HG02970 (cell line): ENCODE measurements around the gene SDR39U1.

Experiments used
- ATAC-seq: cut with Tn5 transposase; IDR thresholded peaks from one replicate; pipeline ENCODE4 v1.9.1; 2021; ENCODE audit warnings: mild to moderate bottlenecking, moderate library complexity, moderate number of reproducible peaks; ENCODE audit not compliant: unreplicated experiment, low FRiP score

The SDR39U1 gene

DNA sequence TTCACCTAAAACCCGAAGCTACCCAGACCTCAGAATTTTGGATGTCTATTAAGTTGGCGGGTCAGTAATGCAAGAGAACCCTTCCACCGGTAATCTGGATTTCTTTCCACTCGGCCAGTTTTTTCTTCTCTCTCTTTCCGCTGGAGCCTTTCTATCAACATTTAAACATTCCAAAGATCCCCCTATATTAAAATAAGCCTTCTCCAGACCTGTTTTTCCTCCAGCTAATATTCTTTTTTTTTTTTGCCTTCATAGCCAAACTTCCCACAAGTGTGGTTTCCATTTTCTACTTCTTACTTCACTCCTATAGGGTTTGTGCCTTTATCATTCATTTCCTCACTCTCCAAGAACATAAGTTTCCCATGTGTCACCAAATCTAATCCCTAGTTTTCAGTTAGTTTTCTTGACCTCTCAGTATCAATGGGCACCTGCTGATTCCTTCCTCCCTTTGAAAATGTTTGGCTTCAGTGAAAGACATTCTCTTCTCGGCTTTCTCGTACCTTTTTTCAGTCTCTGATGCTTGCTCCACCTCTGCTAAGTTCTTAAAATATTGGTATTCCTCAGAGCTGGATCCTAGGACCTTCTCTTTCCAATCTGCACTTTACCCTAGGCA lies 583 bp upstream of the SDR39U1 start:
- ATAC-seq = no peak

DNA sequence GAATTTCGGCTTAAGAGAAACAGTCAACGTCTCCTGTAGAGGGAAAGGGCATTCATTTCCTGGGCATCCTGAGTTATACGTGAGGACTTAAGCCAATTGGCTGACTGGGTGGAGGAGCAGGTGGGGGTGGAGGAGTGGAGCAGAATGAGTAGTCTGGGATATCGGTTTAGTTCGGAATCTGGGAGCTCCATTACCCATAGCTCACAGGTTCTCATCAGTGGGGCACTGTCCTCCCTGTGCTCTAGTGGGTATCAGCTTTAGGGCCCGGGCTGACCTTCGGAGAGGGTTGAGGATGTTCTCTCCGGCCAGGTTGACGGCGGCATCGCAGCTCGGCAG lies 704 bp downstream of the SDR39U1 start:
- no peak for ATAC-seq

DNA sequence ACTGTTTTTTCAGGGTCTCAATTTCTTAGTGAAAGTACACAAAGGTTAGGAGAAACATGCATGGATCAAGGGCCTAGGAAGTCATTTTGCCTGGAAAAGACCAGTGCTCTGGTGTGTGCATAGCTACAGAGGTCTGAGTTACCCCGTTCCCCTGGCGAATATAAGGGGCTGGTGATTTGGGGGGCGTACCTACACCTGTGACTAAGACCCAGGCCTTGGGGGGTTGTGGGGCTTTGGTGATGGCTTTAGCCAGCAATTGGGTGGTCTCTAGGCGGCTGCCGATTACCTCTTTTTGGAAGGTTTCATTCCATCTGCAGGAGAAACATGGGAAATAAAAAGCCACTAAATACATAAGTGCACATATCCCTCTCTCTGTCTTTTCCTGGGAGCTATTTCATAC lies 1.1 kb downstream of the SDR39U1 start:
- ATAC-seq = no peak

DNA sequence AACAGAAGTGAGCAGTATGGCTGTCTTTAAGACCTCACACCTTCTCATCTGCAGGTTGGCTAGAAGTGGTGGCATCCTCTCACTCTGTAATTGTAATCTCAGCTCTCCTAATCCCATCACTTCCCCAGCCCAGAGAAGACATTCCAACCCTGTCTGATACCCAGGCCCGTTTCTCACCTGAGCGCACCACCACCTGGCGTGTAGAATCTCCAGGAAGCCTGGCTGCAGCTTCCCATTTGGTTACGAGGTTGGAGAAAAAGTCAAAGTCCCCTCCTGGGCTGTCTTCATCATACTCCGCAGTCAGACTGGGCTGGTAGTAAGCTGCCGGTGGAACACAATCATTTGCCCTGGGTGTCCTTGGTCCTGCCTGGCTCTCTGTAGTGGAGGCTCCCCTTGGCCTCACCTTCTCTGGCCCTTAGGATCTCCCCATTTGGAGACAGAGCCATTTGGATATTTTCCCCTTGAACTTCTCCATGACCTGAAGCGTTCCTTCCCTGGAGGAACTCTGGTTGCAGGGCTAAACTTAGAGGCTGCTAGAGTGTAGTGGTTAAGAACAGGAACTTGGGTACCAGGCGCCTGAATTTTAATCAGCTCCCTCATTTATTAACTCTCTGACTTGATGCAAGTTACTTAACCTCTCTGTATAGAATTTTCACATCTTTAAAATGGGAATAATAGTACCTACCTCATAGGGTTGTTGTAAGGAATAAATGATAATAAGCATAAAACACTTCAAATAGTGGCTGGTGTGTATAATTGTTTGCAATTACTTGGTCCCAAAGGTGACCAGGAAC lies 1.8 kb downstream of the SDR39U1 start:
- ATAC-seq = no peak

DNA sequence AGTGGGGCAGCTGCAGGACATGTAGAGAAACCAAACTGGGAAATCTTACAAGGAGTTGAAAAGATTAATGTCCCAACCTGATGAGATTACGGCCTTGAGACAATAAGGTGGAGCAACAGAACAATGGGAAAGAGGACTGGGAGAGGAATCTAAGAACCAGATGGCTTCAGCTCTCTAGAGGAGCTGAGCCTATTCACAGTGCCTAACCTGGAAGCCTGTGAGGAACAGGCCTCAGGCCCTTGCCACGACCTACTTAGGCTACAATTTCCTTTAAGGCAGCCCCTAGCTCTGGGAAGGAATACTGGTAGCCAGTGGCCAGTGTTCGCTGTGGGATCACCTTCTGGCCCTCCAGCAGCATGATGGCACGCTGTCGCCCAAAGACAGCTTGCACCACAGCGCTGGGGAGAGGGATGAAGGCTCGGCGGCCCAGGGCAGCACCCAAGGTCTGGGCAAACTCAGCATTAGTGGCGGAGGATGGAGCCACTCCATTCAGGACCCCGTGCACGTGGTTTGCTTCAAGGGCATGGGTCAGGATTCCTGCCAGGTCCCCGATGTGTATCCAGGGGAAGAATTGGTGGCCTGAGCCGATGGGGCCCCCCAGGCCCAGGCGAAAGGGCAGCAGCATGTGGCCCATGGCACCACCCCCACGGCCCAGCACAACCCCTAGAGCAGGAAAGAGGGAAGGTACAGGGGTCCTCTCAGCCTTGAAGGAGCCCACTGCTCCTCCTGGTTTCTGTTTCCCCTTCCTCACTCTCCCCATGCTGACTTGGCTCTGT lies 2.6 kb downstream of the SDR39U1 start:
- no peak for ATAC-seq

DNA sequence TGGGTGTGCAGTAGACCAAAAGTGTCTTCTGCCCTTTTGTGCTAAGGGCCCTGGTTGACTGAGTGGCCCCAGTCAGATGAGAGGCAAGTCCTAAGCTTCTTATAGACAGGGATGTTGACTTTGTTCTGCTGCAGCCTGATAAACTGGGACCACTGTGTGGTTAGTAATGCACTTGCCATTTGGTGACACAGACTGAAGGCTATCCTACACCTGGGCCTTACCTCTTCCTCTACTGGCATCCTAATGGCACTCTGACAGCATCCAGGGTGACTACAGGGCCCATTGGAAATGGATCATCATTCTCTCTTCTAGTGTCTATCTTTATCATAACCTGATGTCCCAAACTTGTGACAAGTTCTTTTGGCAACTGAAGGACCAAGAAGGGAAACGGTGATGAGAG lies 3.3 kb downstream of the SDR39U1 start:
- ATAC-seq = no peak

DNA sequence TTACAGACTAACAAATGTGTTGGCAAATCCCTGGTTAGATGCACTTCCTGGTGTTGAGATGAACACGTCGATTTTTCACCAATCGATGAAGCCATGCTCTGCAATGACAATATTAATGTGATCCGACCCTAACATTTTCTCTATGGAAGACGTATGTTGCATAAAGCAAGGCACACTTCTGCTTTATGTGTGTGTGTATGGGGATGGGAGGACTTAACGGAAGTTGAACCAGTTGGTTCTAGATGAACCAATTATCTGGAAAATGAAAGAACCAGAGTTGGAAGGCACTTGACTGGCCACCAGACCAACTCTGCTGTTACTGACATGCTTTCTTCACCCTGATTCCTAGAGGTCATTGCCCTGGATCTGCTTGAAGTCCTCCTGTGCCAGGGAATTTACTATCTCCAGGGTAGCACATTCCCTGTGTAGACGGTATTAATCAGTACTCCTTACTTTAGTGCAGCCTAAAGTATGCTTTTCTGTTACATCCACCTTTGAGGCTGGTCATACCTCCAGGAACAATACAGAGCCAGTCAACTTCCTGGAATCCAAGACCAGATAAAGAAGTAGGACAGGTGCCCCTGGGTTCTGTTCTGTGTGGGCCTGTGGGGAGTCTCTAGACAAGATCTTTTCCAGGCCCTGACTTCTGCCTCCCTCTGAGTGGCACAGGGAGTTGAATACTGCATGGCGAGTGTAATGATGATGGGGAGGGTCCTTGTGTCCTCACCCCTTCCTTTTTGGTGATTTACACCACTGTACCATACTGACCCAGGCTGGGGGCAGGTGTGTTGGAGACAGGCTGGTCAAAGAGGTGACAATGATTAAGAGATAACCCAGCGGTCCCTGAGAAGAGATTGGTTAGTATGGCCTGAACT lies 4.1 kb downstream of the SDR39U1 start:
- ATAC-seq = no peak

DNA sequence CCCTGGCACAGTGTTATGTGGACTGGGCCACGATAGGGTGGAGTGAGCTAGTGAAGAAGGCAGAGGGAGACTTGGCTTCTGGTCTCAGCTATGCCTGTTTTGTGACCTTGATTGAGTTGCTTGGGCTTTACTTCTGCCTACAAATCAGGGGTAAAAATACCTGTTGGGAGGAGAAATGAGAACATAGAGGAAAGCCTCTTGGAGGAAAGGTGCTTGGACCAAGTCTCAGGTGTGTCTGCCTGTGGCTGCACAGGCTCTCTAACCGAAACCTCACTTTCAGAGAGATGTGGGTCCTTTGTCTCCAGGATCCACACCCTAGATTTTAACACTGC lies 4.9 kb downstream of the SDR39U1 start:
- ATAC-seq = no peak

DNA sequence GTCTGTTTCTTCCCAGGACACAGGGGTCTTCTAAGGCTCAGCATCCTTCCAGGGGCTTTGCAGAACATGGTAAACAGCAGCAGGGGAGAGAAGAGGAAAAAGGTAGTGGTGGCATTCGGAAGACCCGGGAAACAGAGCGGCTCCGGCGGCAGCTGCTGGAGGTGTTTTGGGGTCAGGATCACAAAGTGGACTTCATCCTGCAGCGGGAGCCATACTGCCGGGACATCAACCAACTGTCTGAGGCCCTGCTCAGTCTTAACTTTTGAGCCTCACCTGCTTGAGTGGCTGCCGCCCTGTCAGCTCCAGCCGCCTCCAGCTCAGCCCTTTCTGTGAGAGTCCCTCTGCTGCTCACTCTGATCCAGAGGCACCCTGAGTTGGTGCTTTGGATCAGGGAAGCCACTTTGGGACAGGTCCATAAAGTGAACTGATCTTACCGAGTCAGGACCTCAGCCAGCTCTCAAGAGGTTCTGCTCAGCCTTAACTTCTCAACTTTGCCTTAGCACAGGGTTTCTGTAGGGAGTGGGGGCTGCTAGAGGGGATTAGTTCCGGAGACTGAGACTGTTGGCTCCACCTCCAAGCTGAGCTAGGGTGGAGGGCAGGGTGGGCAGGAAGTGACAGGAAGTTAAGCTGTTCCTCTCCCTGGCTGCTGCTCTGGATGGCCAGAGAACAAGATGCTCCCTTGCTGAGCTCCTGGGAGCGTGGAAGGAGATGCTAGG lies 5.4 kb downstream of the SDR39U1 start:
- ATAC-seq = no peak

DNA sequence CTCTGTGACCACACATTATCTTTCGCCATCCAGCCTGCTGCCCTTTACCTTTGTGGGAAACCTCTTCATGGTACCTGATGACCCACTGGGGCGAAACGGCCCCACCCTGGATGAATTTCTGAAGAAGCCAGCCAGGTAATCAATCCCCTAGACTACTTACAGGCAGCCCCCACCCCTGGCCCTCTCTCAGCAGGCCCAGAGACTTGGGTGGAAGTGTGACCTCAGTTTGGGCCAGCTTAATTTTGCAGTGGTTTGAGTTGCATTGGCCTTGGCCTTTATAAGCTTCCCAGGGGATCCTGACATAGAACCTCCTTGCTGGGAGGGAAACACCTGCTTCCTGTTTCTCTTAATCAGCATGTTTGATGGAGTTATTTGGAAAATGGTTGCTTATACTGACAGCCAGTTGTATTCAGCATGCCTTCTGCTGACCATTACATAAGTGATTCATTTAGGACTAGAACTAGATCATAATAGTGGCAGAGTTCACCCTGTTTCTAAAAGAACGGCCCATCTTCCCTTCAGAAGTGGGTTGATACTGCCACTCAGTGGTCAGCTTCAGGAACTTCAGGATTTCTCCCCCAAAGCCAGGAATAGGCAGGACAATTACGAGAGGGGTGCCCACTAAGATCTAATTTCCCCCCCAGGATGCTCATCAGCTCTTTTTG lies 6.1 kb downstream of the SDR39U1 start:
- ATAC-seq = no peak

DNA sequence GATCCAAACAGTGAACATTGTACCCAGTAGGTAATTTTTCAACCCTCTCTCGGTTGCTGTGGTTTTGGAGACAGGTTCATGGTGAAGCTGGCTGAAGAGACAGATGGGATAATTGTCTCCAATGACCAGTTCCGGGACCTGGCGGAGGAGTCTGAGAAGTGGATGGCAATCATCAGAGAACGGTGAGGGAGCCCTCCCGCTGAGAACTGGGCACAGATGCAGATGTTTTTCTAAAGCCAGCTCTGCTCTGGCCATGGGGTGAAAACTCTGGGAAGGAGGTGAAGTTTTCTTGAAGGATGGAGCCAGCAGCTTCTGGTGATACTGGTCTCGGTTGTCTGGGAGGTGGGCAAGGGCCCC lies 6.6 kb downstream of the SDR39U1 start:
- ATAC-seq = no peak

DNA sequence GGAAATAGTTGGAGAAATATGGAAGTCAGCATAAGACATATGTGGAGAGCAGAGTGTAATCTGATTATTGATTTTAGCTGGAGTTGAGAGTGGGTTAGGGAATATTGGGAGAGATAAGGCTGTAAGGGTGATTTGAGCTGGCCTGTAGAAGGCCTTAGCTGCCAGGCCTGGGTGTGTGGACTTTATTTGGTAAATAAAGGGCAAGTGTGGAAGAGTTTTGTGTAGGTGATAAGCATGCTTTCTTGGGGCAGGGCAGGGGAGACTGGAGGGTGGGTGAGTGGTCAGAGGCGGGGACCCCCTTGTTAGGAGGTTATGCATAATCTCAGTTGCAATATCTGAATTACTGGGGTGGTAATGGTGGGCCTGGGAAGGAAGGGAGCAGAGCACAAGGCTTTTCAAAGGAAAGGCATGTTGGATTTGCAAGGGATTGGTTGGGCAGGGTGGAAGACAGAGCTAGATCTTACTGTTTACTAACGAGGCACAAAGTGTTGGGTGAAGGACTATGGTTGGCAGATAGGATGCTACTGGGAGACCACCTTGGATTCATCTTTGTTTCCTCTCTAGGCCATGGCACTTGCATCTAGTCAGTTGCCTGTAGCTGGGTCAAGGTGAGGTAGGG lies 7.3 kb downstream of the SDR39U1 start:
- no peak for ATAC-seq

DNA sequence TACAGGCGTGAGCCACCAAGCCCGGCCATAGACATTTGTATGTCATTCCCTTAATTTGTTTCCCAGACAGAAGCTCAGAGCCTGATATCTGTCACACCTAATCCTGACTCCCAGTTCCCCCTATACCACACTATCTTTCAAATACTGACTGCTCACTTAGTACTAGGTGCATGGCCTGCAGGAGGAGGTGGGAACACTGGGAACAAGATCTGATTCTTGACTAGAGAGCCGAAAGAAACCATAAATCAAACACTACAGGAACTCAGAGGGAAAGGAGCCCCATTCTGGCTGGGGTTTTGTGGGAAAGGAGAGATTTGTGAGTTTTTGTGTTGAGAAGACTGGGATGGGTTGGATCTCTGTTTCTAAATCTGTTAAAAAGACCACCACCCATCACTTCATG lies 7.9 kb downstream of the SDR39U1 start:
- no peak for ATAC-seq

DNA sequence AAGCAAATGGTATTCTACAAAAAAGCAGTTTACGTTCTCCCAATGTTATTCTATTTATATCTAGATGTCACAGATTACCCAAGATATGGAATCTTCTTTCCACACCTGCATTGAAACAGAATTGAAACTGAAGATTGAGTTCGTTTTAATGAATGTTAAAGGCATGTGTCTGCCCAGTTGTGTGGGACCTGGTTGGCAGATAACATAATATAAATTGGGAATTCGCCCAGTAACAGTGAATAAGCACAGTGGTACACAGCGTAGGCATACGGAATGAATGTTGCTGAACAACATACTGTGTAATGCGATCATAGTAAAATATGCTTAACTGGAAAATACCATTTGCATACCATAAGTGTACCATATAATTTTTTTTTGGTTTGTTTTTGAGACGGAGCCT lies 8.5 kb downstream of the SDR39U1 start:
- no peak for ATAC-seq

DNA sequence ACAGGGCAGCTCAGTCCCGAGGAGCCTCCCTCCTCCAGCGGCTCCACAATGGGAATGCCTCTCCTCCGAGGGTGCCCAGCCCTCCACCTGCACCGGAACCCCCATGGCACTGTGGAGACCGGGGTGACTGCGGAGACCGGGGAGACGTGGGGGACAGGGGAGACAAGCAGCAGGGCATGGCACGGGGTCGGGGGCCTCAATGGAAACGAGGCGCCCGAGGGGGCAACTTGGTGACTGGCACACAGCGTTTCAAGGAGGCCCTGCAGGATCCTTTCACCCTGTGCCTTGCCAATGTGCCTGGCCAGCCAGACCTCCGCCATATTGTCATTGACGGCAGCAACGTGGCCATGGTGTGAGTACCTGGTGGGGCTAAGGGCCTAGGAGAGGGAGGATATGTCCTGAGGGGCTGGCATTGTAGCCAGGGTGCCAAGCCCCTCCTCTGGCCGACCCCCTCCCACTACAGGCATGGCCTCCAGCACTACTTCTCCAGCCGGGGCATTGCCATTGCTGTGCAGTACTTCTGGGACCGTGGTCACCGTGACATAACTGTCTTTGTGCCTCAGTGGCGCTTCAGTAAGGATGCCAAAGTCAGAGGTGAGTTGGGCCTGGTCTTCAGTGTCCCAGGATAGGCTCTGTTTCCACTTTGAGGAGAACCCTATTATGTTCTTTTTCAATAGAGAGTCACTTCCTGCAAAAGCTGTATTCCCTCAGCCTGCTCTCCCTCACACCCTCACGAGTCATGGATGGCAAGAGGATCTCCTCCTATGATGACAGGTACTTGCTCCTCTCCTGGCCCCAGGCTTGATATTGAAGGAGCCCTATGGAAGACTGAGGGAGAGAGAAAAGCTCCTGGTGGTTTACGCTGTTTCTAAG lies 10.1 kb downstream of the SDR39U1 start:
- ATAC-seq = no peak

DNA sequence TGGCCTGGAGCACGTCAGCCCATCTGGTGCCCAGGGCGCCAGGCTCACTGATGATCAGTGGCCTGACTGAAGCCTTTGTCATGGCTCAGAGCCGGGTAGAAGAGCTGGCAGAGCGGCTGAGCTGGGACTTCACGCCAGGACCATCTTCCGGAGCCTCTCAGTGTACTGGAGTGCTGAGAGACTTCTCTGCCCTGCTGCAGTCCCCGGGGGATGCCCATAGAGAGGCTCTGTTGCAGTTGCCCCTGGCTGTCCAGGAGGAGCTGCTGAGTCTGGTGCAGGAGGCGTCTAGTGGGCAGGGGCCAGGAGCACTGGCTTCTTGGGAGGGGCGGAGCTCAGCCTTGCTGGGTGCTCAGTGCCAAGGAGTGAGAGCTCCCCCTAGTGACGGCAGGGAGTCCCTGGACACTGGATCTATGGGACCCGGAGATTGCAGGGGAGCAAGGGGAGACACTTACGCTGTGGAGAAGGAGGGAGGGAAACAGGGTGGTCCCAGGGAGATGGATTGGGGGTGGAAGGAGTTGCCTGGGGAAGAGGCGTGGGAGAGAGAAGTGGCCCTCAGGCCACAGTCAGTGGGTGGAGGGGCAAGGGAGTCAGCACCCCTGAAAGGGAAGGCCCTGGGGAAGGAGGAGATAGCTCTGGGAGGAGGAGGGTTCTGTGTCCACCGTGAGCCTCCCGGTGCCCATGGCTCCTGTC lies 10.9 kb downstream of the SDR39U1 start:
- ATAC-seq = peak; percentile 45

DNA sequence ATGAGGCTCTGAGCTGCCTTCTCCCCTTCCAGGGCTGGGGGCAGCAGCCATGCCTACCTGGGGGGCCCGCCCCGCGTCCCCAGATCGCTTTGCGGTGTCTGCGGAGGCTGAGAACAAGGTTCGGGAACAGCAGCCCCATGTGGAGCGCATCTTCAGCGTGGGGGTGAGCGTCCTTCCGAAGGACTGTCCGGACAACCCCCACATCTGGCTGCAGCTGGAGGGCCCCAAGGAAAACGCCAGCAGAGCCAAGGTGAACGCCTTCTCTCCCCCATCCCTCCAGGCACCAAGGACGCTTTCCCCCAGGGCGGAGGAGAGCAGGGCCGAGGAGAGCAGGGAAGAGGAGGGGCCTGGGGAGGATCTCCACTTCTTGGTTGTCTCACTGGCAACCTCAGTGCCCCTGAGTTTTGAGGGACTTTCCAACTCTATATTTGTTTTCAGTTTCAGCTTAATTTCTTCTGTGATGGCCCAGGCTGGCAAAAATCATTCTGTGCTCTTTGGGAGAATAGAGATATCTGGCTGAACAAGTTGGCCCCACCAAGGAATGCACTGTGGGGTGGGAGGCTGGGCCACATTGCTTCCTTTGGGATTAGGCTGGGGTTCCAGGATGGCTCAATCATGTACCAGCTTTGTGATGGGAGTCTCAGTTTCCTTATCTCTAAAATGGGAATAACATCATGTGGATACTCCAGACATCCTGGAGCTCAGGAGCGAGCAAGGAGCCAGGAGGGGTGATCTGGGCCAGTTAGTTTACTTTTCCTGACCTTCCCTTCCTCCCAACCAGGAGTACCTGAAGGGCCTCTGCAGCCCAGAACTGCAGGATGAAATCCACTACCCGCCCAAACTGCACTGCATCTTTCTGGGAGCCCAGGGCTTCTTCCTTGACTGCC lies 11.7 kb downstream of the SDR39U1 start:
- ATAC-seq = no peak
